ENCODE measurements around the gene IER3. TPM values are rescaled to one million over a fixed set of nuclear protein-coding genes. Genes with fewer than 3 reads are reported as not detected.

The IER3 gene
- total and polyA plus RNA-seq, 9 of the 15 experiments (the other 6 are each of a cell fraction or from before 2014, with no cell fraction given), result 1.5 to 30.0 (median 11.5) TPM

DNA sequence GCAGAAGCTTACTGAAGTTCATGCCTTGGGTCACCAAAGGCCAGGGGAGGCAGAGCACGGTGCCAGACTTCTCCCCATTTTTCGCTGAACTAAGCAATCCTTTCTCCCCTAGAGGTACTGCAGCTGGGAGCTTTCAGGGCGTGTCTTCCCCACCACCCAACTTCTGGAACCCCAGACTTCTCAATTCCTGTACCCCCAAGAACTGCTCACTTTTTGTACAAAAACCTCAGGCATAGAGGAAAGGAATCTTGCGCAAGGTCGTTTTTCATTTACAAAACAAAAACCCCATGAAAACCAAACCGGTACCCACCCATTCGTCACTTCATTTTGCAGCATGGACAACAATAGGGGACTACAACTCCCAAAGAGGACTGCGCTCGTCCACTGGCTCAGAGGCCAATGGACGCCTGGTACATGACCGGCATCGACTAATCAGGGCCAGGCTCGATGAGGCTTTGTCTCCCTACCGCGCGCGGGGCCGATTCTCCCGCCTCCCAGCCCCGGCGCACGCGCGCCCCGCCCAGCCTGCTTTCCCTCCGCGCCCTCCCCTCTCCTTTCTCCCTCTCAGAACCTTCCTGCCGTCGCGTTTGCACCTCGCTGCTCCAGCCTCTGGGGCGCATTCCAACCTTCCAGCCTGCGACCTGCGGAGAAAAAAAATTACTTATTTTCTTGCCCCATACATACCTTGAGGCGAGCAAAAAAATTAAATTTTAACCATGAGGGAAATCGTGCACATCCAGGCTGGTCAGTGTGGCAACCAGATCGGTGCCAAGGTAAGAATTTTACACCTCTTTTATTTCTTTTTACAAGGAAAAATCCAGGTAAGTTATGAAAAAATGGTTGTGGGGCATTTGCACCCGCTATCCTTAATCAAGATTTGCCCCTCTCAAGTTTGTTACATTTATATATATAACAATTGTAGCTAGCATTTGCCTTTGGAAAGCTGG is 24.3 kb downstream of the IER3 start, which contains the start of gene TUBB (continued):
- TF ChIP-seq TCFL5 (CRISPR knock-in tag; conservative IDR thresholded peaks at IDR 0.05), result no peak
- no peak for TF ChIP-seq STAG1 (CRISPR knock-in tag; IDR thresholded peaks at IDR 0.05; ENCODE audit: borderline replicate concordance)
- TF ChIP-seq FOXP1 (CRISPR knock-in tag; IDR thresholded peaks at IDR 0.05), result peak; percentile 20; the same call in 1 of the 2 replicates
- TF ChIP-seq, protein P1, sequence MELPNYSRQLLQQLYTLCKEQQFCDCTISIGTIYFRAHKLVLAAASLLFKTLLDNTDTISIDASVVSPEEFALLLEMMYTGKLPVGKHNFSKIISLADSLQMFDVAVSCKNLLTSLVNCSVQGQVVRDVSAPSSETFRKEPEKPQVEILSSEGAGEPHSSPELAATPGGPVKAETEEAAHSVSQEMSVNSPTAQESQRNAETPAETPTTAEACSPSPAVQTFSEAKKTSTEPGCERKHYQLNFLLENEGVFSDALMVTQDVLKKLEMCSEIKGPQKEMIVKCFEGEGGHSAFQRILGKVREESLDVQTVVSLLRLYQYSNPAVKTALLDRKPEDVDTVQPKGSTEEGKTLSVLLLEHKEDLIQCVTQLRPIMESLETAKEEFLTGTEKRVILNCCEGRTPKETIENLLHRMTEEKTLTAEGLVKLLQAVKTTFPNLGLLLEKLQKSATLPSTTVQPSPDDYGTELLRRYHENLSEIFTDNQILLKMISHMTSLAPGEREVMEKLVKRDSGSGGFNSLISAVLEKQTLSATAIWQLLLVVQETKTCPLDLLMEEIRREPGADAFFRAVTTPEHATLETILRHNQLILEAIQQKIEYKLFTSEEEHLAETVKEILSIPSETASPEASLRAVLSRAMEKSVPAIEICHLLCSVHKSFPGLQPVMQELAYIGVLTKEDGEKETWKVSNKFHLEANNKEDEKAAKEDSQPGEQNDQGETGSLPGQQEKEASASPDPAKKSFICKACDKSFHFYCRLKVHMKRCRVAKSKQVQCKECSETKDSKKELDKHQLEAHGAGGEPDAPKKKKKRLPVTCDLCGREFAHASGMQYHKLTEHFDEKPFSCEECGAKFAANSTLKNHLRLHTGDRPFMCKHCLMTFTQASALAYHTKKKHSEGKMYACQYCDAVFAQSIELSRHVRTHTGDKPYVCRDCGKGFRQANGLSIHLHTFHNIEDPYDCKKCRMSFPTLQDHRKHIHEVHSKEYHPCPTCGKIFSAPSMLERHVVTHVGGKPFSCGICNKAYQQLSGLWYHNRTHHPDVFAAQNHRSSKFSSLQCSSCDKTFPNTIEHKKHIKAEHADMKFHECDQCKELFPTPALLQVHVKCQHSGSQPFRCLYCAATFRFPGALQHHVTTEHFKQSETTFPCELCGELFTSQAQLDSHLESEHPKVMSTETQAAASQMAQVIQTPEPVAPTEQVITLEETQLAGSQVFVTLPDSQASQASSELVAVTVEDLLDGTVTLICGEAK (IDR thresholded peaks at IDR 0.05), result peak; percentile 30; the same call in 1 of the 2 replicates
- TF ChIP-seq, protein P1 (CRISPR knock-in tag; IDR thresholded peaks at IDR 0.05), result no peak
- TF ChIP-seq NFATC3 (IDR thresholded peaks at IDR 0.05), result peak; percentile 88
- TF ChIP-seq, protein P2, sequence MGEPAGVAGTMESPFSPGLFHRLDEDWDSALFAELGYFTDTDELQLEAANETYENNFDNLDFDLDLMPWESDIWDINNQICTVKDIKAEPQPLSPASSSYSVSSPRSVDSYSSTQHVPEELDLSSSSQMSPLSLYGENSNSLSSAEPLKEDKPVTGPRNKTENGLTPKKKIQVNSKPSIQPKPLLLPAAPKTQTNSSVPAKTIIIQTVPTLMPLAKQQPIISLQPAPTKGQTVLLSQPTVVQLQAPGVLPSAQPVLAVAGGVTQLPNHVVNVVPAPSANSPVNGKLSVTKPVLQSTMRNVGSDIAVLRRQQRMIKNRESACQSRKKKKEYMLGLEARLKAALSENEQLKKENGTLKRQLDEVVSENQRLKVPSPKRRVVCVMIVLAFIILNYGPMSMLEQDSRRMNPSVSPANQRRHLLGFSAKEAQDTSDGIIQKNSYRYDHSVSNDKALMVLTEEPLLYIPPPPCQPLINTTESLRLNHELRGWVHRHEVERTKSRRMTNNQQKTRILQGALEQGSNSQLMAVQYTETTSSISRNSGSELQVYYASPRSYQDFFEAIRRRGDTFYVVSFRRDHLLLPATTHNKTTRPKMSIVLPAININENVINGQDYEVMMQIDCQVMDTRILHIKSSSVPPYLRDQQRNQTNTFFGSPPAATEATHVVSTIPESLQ (CRISPR knock-in tag; IDR thresholded peaks at IDR 0.05), result no peak
- TF ChIP-seq, protein P3, sequence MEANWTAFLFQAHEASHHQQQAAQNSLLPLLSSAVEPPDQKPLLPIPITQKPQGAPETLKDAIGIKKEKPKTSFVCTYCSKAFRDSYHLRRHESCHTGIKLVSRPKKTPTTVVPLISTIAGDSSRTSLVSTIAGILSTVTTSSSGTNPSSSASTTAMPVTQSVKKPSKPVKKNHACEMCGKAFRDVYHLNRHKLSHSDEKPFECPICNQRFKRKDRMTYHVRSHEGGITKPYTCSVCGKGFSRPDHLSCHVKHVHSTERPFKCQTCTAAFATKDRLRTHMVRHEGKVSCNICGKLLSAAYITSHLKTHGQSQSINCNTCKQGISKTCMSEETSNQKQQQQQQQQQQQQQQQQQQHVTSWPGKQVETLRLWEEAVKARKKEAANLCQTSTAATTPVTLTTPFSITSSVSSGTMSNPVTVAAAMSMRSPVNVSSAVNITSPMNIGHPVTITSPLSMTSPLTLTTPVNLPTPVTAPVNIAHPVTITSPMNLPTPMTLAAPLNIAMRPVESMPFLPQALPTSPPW (CRISPR knock-in tag; IDR thresholded peaks at IDR 0.05), result peak; percentile 95
- TF ChIP-seq ZNF384 (IDR thresholded peaks at IDR 0.05; ENCODE audit: low read depth, low read length), result peak; percentile 73
- no peak for TF ChIP-seq RFX1 (IDR thresholded peaks at IDR 0.05)
- TF ChIP-seq NFIC (IDR thresholded peaks at IDR 0.05), result peak; percentile 47; the same call in 1 of the 2 replicates
- TF ChIP-seq BCOR (IDR thresholded peaks at IDR 0.05), result peak; percentile 45; the same call in 1 of the 2 replicates
- TF ChIP-seq NR2C1 (IDR thresholded peaks at IDR 0.05), result no peak
- TF ChIP-seq NR2C1 (tag; IDR thresholded peaks at IDR 0.05), result 0 out of 2 replicates have a peak, but pooled peaks have one; percentile 24
- no peak for TF ChIP-seq SMARCC2 (IDR thresholded peaks at IDR 0.05; ENCODE audit: low read depth)
- no peak for TF ChIP-seq PHF21A (IDR thresholded peaks at IDR 0.05; ENCODE audit: borderline replicate concordance, low read depth)
